ENCODE results near the gene DGKQ.
"Not testable (repeated sequence)": the region's sequence is repeated elsewhere in the genome, so short reads cannot be mapped to it uniquely, and the experiment has no call there.

GRCh38 chr4:939508-939907 lies 33.9 kb downstream of the DGKQ start:
- TF ChIP-seq CTCF (IDR thresholded peaks at IDR 0.05; ENCODE audit: insufficient read depth, low read length, poor library complexity, severe bottlenecking); EZH2phosphoT487 (conservative IDR thresholded peaks at IDR 0.05; ENCODE audit: low read length): not testable (repeated sequence)

All from SU-DHL-6 (cell line).